GM12892 (cell line): Measurements from ENCODE around the gene ACSF3.

ENCODE experiments used
- POLR2A ChIP-seq: IDR thresholded peaks from 2 replicates; pipeline ENCODE4 v1.6.1; 2011; ENCODE audit warnings: low read depth, low read length, control low read depth
- POLR2AphosphoS5 ChIP-seq: IDR thresholded peaks from 2 replicates; pipeline ENCODE4 v1.6.1; 2011; ENCODE audit warnings: low read depth, low read length, control low read depth
- TAF1 ChIP-seq: IDR thresholded peaks from 2 replicates; pipeline ENCODE4 v1.6.1; 2011; ENCODE audit warnings: low read depth, mild to moderate bottlenecking, control low read depth, low read length, borderline replicate concordance

DNA sequence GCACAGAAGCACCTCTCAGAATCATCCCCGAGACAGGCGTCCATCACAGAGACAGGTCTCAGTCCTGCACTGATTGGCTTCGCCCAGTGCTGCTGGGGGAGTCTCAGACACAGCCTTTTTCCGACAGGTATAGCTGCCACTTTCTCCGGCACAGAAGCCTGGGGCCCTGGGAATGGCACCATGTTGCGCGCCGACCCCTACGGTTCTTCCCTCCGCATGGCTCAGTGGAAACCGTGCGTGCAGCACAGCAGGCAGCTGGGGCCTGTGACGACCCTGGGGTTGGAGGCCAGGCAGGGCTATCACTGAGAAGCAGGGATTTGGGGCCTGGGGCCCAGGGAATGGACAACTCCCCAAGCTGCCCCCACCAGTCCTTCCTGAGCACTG lies 48.2 kb downstream of the ACSF3 start:
- TF ChIP-seq POLR2A (no peak), TAF1 (no peak), POLR2AphosphoS5 (no peak)
